ENCODE measurements around the gene VANGL1.

The VANGL1 gene

GRCh38 chr1:115644109-115644508 lies 2.3 kb downstream of the VANGL1 start:
- H3K4me2 ChIP-seq (ENCODE audit: low read length), result no peak overlapping the region
- H3K4me1 ChIP-seq (ENCODE audit: low read length), result peaks cover 12% of the 10 kb centered on the region
- no peak overlapping the region for H3K27ac ChIP-seq (ENCODE audit: low read length)
- no peaks in the 10 kb centered on the region for H3K79me2 ChIP-seq (ENCODE audit: low read length)
- H4K20me1 ChIP-seq (ENCODE audit: insufficient read depth, low read length), result peaks cover under 1% of the 10 kb centered on the region; the same call in 1 of the 2 replicates
- H3K9me3 ChIP-seq (ENCODE audit: insufficient read depth, low read length), result no peaks in the 10 kb centered on the region
- no peak for TF ChIP-seq EZH2phosphoT487 (IDR thresholded peaks at IDR 0.05; ENCODE audit: low read depth)
- TF ChIP-seq CTCF (IDR thresholded peaks at IDR 0.05; ENCODE audit: low read depth, low read length), result no peak
- H3K36me3 ChIP-seq (replicated peaks; ENCODE audit: low read depth, low read length), result no peaks in the 10 kb centered on the region
- no peak overlapping the region for H3K4me3 ChIP-seq (ENCODE audit: low read length)
- H3K9ac ChIP-seq (ENCODE audit: low read length), result no peak overlapping the region
- H3K27me3 ChIP-seq (ENCODE audit: low read depth, low read length), result peaks cover 66% of the 10 kb centered on the region
- no peak overlapping the region for H2AFZ ChIP-seq (ENCODE audit: low read depth, low read length)

- no peak for TF ChIP-seq EZH2phosphoT487 (IDR thresholded peaks at IDR 0.05; ENCODE audit: low read depth)
- no peak for TF ChIP-seq CTCF (IDR thresholded peaks at IDR 0.05; ENCODE audit: low read depth, low read length)
- no peaks in the 10 kb centered on the region for H3K9me3 ChIP-seq (ENCODE audit: insufficient read depth, low read length)
- H2AFZ ChIP-seq (ENCODE audit: low read depth, low read length), result no peak overlapping the region
- H3K9ac ChIP-seq (ENCODE audit: low read length), result no peak overlapping the region
- no peak overlapping the region for H3K4me2 ChIP-seq (ENCODE audit: low read length)
- H3K4me3 ChIP-seq (ENCODE audit: low read length), result no peak overlapping the region
- peaks cover 23% of the 10 kb centered on the region for H3K4me1 ChIP-seq (ENCODE audit: low read length)
- H3K27ac ChIP-seq (ENCODE audit: low read length), result no peak overlapping the region
- H3K79me2 ChIP-seq (ENCODE audit: low read length), result no peaks in the 10 kb centered on the region
- peaks cover 61% of the 10 kb centered on the region for H3K27me3 ChIP-seq (ENCODE audit: low read depth, low read length)
- H3K36me3 ChIP-seq (replicated peaks; ENCODE audit: low read depth, low read length), result no peaks in the 10 kb centered on the region
- H4K20me1 ChIP-seq (ENCODE audit: insufficient read depth, low read length), result peaks cover 9% of the 10 kb centered on the region; the same call in 1 of the 2 replicates
These were observed 5.3 kb downstream of the VANGL1 start for GRCh38 chr1:115647047-115647446.

GRCh38 chr1:115647507-115647906 lies 5.7 kb downstream of the VANGL1 start:
- Histone ChIP-seq H3K4me2 (ENCODE audit: low read length) (no peak overlapping the region), H3K36me3 (replicated peaks; ENCODE audit: low read depth, low read length) (no peaks in the 10 kb centered on the region), H3K4me3 (ENCODE audit: low read length) (no peak overlapping the region), H3K27me3 (ENCODE audit: low read depth, low read length) (peaks cover 60% of the 10 kb centered on the region), H3K79me2 (ENCODE audit: low read length) (no peaks in the 10 kb centered on the region), H3K9ac (ENCODE audit: low read length) (no peak overlapping the region), H2AFZ (ENCODE audit: low read depth, low read length) (no peak overlapping the region), H3K9me3 (ENCODE audit: insufficient read depth, low read length) (no peaks in the 10 kb centered on the region), H3K4me1 (ENCODE audit: low read length) (peaks cover 23% of the 10 kb centered on the region), H4K20me1 (ENCODE audit: insufficient read depth, low read length) (peaks cover 9% of the 10 kb centered on the region; the same call in 1 of the 2 replicates), H3K27ac (ENCODE audit: low read length) (no peak overlapping the region)
- TF ChIP-seq EZH2phosphoT487 (IDR thresholded peaks at IDR 0.05; ENCODE audit: low read depth) (no peak), CTCF (IDR thresholded peaks at IDR 0.05; ENCODE audit: low read depth, low read length) (no peak)

- H3K4me2 ChIP-seq (ENCODE audit: low read length), result no peak overlapping the region
- H3K9ac ChIP-seq (ENCODE audit: low read length), result no peak overlapping the region
- peaks cover 9% of the 10 kb centered on the region; the same call in 1 of the 2 replicates for H4K20me1 ChIP-seq (ENCODE audit: insufficient read depth, low read length)
- no peaks in the 10 kb centered on the region for H3K36me3 ChIP-seq (replicated peaks; ENCODE audit: low read depth, low read length)
- no peaks in the 10 kb centered on the region for H3K79me2 ChIP-seq (ENCODE audit: low read length)
- TF ChIP-seq EZH2phosphoT487 (IDR thresholded peaks at IDR 0.05; ENCODE audit: low read depth), result no peak
- no peak for TF ChIP-seq CTCF (IDR thresholded peaks at IDR 0.05; ENCODE audit: low read depth, low read length)
- no peak overlapping the region for H3K27ac ChIP-seq (ENCODE audit: low read length)
- H2AFZ ChIP-seq (ENCODE audit: low read depth, low read length), result no peak overlapping the region
- no peaks in the 10 kb centered on the region for H3K9me3 ChIP-seq (ENCODE audit: insufficient read depth, low read length)
- H3K27me3 ChIP-seq (ENCODE audit: low read depth, low read length), result peaks cover 54% of the 10 kb centered on the region
- H3K4me1 ChIP-seq (ENCODE audit: low read length), result peaks cover 20% of the 10 kb centered on the region
- no peak overlapping the region for H3K4me3 ChIP-seq (ENCODE audit: low read length)
These were observed 6.3 kb downstream of the VANGL1 start for GRCh38 chr1:115647919-115648650.
